Lower lobe of right lung (tissue), 2 donors: ENCODE measurements around the gene SMAD4. TPM values are rescaled to one million over a fixed set of nuclear protein-coding genes. Genes with fewer than 3 reads are reported as not detected.

Source experiments
- ATAC-seq, 2 donors: fragments of 200-7000 bp; cut with Tn5 transposase; one replicate each; pipeline ENCODE4 v1.9.1; 2020 to 2022; ENCODE audit warnings: mild to moderate bottlenecking in 2 of 2, moderate library complexity in 2 of 2
- DNase-seq: peaks from one replicate; pipeline ENCODE4 v3.0.0-alpha.2; 2020
- H3K27ac ChIP-seq: fragments of 200-600 bp; one replicate; pipeline ENCODE4 v1.8.0; 2022
- H3K27me3 ChIP-seq: fragments of 200-600 bp; one replicate; pipeline ENCODE4 v1.8.0; 2022; ENCODE audit warnings: low read depth
- H3K36me3 ChIP-seq: fragments of 200-600 bp; one replicate; pipeline ENCODE4 v1.8.0; 2022; ENCODE audit warnings: mild to moderate bottlenecking
- H3K4me1 ChIP-seq: fragments of 200-600 bp; one replicate; pipeline ENCODE4 v1.8.0; 2022
- H3K4me3 ChIP-seq: fragments of 200-600 bp; one replicate; pipeline ENCODE4 v1.8.0; 2022; ENCODE audit warnings: mild to moderate bottlenecking
- H3K9me3 ChIP-seq: fragments of 200-600 bp; one replicate; pipeline ENCODE4 v1.8.0; 2022
- CTCF ChIP-seq: fragments of 200-600 bp; IDR thresholded peaks from one replicate; pipeline ENCODE4 v1.8.0; 2022; ENCODE audit warnings: antibody characterized with exemption, mild to moderate bottlenecking
- intact Hi-C: fragments of 100-400 bp; cut with DNase I; formaldehyde crosslinking; loops from one replicate; pipeline ENCODE4 v1.11.0; 2022
- long read RNA-seq: library from polyadenylated mRNA; unstranded; transcript quantifications from one replicate; pipeline ENCODE4 v2.0.0, GENCODE V29; 2021
- total RNA-seq: library from RNA; stranded (reverse); fragmentation: NEBNext Ultra II Directional; extraction: Animal tissue kit (Norgen Biotek cat#: 25700); gene quantifications from one replicate; pipeline ENCODE4 v1.2.1, GENCODE V29; 2021
- donor health status: DM: no; HTN: yes; CAD: no; lungs with severe emphysema.

Gene SMAD4
- total RNA-seq = 97.8 TPM
- long read RNA-seq, full-length matches to known transcripts = 53 of 90 reads
- long read RNA-seq, partial matches to known transcripts = 13 of 90 reads
- long read RNA-seq, other reads (novel, unspliced or antisense) = 24 of 90 reads

DNA sequence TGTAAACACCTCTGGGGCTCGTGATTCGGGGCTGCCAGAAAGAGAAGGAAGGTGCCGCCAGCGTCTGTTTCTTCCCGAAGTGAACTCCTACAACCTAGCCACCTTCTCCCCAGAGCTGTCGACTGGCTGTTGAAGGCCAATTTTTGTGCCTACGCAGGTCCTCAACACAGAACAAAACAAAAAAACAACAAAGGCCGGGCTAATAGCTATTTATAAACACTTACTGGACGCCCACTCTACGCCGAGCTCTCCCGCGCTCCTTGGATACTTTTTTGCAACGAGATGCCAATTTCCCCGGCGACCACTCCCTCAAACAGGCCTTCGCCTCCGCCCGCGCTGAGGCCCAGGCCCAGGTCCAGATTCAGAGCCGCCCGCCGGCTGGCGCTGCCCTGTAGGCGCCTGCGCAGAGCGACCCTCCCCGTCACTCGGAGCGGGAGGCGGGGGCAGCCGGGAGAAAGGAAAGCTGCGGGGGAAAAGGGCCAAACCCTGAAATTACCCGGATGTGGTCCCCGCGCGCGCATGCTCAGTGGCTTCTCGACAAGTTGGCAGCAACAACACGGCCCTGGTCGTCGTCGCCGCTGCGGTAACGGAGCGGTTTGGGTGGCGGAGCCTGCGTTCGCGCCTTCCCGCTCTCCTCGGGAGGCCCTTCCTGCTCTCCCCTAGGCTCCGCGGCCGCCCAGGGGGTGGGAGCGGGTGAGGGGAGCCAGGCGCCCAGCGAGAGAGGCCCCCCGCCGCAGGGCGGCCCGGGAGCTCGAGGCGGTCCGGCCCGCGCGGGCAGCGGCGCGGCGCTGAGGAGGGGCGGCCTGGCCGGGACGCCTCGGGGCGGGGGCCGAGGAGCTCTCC lies at the start of gene SMAD4:
TSS of gene SMAD4 (plus strand) at position 520 of the 843 bp plus-strand sequence. CDS start 16,834 bp downstream, outside the sequence.
- intact Hi-C loops = no loop called here
- peak within 1 kb of the TSS; percentile 97 for H3K27ac ChIP-seq
- no peaks in the 10 kb centered on the region for H3K27me3 ChIP-seq
- ATAC-seq (peak; percentile 97 to 98), DNase-seq (peak; percentile 96)
- H3K4me1 ChIP-seq = peaks cover 46% of the 10 kb centered on the region
- no peak for TF ChIP-seq CTCF
- H3K36me3 ChIP-seq = peaks cover 5% of the 10 kb centered on the region
- H3K9me3 ChIP-seq = no peaks in the 10 kb centered on the region
- H3K4me3 ChIP-seq = peak within 1 kb of the TSS; percentile 68

DNA sequence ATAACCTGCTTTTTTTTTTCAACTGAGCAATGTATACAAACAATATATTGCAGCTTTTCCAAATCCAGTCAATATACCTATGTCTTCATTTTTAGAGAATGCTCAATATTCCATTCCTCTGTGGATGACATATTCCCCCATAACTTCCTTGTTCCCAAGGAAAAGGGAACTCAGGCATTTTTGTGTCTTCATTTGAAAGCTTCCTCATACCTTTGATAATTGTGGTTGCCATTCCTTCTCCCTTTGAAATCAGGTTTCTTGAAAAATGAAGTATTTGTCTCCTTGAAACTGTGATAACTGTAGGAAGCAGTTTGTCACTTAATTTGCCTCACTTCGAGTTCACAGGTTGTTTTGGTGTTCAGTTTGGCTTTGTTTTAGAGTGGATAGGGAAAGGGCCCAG lies 48.6 kb upstream of the SMAD4 start:
- Histone ChIP-seq H3K36me3 (peaks cover 51% of the 10 kb centered on the region), H3K4me3 (no peak overlapping the region), H3K27ac (no peak overlapping the region), H3K4me1 (peaks cover 8% of the 10 kb centered on the region), H3K9me3 (no peaks in the 10 kb centered on the region), H3K27me3 (no peaks in the 10 kb centered on the region)
- DNase-seq (no peak), ATAC-seq (no peak)
- no peak for TF ChIP-seq CTCF
- intact Hi-C loops = no loop called here

DNA sequence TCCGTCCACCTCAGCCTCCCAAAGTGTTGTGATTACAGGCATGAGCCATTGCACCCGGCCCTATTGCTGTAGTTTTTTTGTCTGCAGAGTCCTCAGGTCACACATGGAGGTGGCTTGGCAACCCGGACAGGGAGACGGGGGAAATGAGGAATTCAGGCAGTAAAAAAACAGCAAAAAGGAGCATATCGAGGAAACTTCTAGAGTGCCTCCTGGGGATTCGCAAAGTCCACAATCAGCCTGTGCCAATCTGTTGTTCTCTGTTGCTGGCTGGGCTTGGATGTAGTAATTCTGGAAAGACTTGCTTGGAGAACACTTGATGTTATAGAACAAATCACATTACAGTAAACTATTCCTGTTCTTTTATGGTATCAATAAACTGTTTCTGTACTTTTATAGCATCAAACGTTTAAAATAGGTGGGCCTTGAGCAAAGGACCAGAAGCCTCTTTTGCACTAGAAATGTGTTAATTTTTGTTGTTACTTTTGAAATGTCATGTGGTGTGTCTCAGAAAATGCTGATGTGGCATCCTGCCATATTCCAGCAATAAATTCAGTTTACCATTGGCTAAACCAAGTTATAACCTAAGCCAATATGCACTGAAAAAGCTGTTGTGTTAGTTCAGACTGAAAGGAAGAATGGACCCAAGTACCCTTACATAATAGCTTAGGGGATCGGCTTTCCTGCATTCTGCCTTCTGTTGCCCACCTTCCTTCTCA lies 47.8 kb upstream of the SMAD4 start:
- intact Hi-C loops = no loop called here
- TF ChIP-seq CTCF = no peak
- DNase-seq (no peak), ATAC-seq (no peak)
- Histone ChIP-seq H3K27ac (no peak overlapping the region), H3K36me3 (peaks cover 47% of the 10 kb centered on the region), H3K4me3 (no peak overlapping the region), H3K27me3 (no peaks in the 10 kb centered on the region), H3K4me1 (peaks cover 8% of the 10 kb centered on the region), H3K9me3 (no peaks in the 10 kb centered on the region)

DNA sequence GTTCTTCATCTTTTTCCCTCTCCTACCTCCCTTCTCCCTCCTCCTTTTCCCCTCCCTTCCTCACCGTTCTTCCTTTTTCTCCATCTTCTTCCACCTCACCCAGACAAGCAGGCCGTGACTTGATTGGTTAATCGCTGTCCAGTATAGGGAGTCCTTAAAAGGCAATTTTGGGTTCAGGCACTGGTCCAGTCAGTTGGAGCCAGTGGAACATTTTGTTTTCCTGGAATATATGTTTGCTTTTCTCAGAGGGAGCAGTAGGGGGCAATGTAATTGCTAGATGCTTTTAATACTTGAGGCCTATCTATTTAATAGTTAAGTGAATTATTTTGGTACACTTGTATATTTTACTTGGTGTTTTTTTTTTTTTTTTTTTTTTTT lies 47.2 kb upstream of the SMAD4 start:
- intact Hi-C loops = no loop called here
- Histone ChIP-seq H3K36me3 (peaks cover 44% of the 10 kb centered on the region), H3K4me3 (no peak overlapping the region), H3K9me3 (no peaks in the 10 kb centered on the region), H3K27me3 (no peaks in the 10 kb centered on the region), H3K4me1 (peaks cover 8% of the 10 kb centered on the region), H3K27ac (no peak overlapping the region)
- no peak for TF ChIP-seq CTCF
- ATAC-seq (no peak), DNase-seq (no peak)

- ATAC-seq = no peak
- DNase-seq = no peak
- Histone ChIP-seq H3K4me1 (peaks cover 2% of the 10 kb centered on the region), H3K27ac (no peak overlapping the region), H3K4me3 (no peak overlapping the region), H3K36me3 (peaks cover 33% of the 10 kb centered on the region), H3K9me3 (no peaks in the 10 kb centered on the region), H3K27me3 (no peaks in the 10 kb centered on the region)
- no peak for TF ChIP-seq CTCF
- intact Hi-C loops = no loop called here
Observed at GRCh38 chr18:50986360-50987087, 43.5 kb upstream of the SMAD4 start.
